Measurements from ENCODE around the gene AIF1L.

The AIF1L gene

DNA sequence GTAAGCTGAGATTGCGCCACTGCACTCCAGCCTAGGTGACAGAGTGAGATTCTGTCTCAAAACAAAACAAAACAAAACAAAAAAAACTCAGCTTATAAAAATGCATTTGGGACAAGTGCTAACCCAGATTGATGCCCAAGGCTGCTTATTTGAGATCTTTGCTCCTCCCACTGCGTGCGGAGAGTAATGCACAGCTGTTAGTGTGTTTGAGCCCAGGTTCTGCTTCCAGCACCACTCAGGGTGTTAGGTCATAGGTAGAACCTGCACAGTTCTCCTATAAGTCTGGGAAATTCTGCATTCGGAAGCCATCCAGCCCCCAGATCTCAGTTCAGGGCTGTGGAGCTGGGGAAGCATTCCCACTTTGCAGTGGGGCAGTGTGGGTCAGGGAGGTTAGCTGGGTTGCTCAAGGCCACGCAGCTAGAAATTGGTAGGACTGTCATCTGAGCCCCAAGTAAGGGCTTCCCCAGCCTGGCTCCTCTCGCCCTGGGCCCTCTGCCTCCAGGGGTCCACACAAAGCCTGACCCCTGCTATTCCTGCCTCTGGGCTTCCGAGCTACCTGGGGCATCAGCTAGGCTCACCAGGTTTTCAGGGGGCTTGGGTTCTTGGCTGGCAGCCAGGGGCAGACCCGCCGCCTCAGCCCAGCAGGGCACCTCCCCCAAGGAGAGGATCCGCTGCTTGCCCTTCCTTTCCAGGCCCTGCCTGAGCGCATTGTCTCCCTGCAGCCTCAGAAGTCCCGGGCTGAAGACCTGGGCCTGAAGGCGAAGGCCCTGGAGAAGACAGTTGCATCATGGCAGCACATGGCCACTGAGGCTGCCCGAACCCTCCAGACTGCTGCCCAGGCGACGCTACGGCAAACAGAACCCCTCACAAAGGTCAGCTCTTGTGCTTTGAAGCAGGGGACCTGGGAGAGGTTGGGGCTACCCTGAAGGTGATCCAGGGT lies 17.6 kb upstream of the AIF1L start:
- DNase-seq: no peak

DNA sequence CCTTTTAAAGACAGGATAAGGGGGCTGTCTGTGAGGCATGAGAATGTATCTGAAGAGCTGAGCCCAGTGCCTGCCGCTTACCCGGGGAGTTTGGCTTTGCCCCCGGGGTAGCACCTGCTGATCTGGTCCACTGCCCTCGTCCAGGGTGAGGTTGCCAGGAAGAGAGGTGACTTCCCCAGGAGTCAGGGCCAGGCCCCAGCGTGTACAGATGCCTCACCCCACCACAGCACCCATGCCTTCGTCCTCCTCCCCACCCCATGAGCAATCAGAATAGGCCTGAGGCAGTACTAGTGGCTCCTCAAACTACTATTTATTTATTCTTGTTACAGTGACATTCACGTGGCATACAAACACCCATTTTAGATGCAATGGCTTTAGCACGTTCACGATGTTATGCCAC lies 15.7 kb upstream of the AIF1L start:
- DNase-seq: no peak

DNA sequence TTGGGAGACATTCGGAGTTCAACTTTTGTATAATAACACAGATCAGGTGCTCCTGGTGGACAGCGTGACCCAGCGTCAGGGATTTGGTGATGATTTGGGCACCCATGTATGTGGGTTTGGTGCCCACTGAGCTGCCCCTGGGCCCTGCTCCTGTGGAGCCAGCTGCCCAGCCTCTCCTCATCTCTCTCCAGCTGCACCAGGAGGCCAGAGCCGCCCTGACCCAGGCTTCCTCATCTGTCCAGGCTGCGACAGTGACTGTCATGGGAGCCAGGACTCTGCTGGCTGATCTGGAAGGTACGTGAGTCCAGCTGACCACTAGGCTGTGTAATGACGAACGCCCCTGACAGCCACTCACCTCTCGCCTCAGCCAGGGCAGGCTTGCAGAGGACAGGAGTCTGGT lies 14.5 kb upstream of the AIF1L start:
- DNase-seq: no peak

DNA sequence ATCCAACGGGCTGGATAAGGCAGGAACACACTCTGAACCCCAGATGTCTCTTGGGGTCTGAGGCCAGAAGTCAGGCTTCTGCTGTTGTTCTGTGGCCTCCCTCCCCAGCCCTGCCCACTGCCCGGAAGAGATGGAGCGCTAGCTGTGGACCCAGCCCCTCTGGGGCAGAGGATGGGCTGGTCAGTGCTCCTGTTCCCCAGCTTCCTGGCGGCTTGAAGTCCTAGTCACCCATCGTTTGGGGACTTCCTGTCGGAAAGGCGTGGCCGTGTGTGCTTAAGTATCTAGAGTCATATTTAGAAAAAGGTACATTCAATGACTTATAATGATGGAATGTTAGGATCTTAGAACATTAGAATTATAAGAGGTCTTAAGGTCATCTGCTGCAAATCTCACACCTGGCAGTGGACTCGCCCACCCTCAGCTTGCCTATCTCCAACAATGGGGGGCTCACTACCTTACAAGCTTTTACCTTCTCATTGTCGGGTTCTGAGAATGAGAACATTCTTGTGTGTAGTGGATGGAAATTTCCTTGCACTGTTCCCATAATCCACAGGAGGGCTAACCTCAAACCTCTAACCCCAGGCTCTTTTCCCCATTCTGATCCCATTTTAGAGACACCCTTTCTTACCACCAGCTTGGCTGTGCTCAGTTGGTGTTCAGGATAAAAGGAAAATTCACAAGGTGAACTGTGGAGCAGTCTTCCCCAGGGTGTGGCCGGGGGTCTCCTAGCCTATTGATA lies 13.4 kb upstream of the AIF1L start:
- no peak for DNase-seq

DNA sequence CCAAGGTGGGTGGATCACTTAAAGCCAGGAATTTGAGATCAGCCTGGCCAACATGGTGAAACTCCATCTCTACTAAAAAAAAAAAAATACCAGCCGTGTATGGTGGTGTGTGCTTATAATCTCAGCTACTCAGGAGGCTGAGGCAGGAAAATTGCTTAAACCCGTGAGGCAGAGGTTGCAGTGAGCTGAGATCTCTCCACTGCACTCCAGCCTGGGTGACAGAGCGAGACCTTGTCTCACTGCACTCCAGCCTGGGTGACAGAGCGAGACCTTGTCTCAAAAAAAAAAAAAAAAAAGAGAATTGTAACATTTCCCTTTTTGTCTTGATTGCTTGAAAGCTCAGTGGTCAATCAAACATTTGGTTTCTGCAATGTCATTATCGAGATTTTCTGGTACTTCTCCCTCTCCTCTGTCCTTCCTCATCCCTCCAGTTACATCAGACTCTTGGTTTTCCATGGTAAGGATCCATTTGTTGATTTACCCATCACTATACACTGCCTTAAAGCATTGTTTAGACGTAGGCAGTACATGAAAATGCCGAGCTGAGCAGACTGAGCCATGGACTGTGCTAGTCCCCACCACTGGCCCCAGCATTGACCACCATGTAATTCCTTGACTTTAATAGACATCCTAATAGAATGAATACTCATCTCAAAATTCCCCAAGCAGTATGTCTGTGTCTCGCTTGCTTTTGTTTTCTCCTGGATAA lies 11.5 kb upstream of the AIF1L start:
- no peak for DNase-seq

DNA sequence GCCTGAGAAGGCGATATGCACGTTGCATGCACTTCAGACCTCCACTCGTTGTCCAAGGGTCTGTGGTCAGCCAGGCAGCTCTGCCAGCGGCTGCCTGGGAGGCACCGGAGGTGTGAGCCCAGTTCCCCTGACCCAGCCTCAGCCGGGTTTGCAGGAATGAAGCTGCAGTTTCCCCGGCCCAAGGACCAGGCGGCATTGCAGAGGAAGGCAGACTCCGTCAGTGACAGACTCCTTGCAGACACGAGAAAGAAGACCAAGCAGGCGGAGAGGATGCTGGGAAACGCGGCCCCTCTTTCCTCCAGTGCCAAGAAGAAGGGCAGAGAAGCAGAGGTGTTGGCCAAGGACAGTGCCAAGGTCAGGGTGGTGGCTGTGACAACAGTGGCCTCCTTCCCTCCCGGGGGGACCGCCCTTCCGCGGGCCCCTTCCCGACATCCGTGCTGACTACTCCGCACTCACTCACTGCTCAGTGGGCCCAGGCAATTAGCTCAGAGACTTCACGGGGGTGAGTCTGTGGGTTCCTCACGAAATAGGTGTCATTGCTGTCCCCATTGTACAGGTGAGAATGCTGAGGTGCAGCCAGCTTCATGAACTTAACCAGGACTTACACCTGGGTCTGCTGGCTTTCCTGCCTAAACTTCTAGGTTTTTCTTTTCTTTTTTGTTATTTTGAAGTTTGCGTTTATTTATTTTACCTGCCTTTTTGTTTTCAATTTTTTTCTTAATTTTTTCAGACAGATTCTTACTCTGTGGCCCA lies 10.8 kb upstream of the AIF1L start:
- no peak for DNase-seq

DNA sequence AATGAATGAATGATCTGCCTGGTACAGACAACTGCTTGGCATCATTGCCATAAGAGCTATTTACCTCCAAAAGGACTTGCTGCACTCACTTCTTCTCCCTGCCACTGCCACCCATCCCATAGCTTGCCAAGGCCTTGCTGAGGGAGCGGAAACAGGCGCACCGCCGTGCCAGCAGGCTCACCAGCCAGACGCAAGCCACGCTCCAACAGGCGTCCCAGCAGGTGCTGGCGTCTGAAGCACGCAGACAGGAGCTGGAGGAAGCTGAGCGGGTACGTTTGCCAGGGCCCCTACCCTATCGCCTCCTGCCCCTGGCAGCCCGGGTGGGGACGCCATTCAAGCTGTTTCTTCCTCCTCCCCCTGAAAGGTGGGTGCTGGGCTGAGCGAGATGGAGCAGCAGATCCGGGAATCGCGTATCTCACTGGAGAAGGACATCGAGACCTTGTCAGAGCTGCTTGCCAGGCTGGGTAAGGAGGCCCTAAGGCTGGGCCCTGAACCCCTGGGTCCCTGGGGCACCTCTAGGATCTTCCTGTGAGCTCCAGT lies 8.9 kb upstream of the AIF1L start:
- no peak for DNase-seq

DNA sequence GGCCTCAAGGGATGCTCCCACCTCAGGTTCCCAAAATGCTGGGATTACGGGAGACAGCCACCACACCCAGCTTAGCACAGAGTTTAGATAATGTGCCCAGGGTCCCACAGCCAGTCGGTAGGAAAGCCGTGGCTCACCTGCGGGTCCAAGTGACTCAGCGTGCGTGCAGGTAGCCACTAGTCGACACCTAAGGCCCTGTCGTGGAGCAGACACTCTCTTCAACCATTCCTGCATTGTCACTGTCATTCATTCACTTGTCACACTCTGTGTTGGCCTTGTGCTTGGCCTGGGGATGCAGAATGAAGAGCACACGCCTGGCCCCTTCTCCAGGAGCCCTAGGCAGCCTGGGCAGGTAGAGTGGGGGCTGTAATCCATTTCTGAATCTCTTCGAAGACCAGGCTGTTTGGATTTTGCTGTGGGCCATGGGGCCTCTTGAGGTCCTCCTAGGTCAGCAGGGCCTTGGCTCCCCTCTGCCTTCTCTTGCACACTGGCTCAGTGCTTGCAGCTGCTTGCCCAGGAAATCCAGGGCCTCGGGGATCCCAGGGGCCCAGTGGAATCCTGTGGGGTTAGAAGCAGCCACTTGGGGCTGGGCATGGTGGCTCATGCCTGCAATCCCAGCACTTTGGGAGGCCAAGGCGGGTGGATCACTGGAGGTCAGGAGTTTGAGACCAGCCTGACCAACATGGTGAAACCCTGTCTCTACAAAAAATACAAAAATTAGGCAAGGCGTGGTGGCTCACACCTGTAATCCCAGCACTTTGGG lies 6.1 kb upstream of the AIF1L start:
- DNase-seq: no peak

DNA sequence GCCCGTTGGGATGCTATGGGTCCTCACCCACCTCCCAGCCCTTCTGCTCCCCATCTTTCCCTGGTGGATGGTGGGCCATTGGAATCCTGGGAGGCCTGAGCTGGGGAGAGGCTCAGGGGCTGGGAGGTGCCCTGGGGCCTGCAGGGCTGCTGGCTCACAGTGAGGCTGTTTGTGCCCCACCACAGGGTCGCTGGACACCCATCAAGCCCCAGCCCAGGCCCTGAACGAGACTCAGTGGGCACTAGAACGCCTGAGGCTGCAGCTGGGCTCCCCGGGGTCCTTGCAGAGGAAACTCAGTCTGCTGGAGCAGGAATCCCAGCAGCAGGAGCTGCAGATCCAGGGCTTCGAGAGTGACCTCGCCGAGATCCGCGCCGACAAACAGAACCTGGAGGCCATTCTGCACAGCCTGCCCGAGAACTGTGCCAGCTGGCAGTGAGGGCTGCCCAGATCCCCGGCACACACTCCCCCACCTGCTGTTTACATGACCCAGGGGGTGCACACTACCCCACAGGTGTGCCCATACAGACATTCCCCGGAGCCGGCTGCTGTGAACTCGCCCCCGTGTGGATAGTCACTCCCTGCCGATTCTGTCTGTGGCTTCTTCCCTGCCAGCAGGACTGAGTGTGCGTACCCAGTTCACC lies 4.9 kb upstream of the AIF1L start:
- no peak for DNase-seq

DNA sequence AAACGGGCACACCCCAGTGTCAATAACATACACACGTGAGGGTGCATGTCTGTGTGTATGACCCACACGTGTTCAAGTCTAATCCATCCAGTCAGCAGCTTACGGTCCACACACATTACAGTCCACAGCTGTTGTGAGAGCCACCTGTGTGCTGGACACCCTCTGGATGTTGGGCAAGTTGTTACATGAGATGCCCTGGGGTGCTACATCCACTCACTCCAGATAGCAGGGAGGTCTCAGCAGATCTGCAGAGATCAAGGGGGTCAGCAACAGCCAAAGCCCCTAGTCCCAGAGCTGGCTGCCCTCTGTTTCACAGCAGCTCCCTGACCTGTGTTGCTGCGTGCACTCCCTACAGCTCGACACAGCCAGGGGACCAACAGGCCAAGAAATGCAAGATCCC lies 4.3 kb upstream of the AIF1L start:
- DNase-seq: no peak

DNA sequence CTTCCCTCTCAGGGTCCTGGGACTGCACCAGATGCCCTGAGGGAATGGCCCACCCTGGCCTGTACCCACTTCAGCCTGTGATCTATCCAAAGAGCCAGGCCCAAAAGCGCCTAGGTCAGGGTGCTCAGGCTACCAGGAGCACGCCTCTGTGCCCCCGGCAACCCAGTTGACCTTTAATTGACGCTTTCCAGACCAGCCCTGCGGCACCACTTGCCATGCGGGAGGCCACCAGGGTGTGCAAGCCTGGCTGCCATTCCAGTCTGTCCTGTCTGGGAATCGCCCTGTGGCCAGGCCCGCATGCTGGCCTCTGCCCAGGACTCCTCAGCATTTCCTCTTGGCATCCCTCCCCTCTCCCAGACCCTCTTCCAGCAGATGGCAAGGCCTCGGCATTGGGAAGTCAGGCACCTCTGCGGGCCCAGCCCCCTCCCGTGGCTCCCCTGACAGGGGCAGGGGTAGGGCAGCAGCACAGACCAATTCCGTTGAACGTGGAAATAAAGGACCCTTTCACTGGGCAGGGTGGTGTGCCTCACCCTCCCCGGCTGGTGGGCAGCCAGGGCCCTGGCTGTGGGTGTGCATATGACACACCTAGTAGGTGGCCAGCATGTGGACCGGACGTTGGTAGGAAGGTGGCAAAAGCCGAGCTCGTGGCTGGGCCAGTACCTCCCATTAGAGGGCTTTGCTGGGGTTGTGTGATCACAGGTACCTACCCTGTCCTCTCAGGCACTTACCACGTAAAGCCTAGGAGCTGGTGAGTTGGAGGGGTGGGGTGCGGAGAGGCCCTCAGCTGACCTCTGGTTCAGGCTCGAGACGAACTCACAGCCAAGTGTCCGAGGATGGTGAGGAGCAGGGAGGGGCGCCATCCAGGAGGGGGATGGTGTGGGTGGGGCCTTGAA lies 3.5 kb upstream of the AIF1L start:
- no peak for DNase-seq

DNA sequence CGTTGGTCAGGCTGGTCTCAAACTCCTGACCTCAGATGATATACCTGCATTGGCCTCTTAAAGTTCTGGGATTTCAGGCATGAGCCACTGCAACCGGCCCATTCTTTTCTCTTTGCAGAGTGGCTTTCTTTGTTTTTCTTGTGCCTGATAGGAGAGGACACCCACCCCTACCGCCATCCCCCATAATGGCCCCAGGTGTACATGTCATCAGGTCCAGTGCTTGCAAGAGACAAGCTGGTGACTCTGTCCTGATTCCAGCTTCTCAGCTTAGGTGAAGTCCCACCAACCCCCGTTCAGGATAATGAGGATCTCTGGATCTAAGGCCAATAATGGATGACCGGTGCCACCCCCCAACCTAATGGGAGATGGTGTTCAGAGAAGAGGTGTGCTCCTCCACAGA lies 2.3 kb upstream of the AIF1L start:
- DNase-seq: no peak

DNA sequence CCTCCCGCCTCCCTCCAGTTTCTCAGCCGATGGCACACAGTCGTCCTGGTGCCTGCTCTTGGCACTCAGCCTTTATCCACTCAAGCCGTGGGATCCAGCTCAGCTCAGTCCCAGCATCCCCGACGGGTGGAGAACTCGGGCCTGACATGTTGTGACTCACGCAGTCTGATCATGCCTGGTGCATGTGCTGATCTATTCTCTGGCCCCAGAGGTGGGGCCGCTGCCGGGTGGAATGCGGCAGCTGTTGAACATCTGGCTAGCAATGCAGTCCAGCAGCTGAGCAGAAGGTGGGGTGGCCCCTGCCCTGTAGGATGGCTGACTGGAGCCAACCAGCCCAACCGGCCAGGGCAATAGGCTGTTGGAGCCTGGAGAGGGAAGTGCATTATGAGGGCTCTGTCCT lies 1.7 kb upstream of the AIF1L start:
- no peak for DNase-seq

DNA sequence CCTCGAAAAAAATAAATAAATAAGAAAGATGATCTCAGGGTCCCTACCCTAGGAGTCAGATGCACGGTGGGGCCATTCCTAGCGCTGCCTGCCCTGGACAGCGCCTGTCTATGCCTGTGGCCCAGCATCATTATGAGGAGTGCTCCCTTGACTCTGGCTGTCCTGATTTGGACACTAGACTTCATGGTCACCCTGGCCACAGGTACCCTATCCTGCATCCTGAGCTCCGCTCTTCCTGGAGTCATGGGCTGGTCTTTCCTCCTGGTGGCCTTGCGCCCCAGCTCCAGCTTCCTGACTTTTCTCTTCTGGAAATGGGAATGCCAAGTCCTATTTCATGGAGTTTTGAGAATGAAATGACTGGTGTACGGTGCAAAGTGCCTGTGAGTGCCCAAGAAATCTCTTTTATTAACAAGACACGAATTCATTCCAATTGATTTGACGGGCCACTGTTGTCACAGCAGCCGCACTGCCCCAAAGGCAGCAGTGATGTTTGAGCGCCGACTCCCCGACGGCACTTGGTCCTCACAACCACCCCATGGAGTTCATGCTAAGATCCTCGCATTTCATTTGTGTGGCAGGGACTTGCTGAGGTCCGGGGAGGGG lies 564 bp upstream of the AIF1L start:
- DNase-seq: no peak

DNA sequence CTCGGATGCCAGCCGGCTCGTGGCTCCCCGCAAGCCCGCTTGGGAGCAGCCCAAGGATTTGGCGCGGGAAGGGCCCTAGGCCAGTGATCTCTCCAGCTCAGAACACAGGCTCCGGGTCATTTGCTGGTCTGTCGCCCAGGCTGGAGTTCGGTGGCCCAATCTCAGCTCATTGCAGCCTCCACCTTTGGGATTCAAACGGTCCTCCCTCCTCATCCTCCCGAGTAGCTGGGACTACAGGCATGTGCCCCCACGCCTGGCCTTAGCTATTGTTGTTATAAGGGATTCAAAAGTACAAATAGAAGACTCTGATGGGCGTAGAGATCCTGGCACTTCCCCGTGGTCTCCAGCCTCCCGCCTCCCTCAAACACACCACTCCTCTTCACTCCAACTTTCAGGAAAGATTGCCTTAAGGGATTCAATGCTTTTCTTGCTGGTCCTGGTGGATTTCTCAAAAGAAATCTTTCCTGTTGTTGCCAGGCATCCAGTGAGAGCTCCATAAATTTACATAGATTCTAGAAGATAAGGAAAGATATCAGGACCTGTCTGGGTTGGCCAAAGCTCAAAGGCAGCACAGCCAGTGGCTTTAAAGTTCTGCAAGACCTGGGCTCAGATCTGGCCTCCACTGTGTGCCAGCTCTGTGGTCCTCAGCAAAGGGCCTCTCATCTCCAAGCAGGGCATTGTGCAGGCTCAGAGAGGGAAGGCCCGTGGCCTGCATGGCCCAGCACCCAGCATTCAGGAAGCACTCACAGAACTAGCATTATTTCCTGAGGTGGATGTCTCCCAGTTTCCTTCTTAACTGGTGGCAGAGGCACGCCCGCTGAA lies 1.0 kb downstream of the AIF1L start:
- no peak for DNase-seq

DNA sequence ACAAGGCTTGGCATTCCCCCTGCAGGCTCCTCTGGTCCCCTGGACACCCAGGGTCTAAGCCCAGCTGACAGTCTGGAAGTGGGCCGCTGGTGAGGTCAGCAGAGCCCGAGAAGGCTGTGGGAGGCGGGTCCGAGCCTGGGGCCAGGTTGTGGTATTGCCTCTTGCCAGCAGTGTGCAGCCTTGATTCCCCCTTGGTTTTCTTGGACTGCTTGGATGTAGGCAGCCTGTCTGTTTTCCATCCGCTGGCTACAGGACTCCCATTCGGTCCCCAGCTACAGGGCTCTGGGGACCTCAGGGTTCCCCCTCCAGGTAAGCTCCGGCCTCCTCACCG lies 1.6 kb downstream of the AIF1L start:
- DNase-seq: no peak

DNA sequence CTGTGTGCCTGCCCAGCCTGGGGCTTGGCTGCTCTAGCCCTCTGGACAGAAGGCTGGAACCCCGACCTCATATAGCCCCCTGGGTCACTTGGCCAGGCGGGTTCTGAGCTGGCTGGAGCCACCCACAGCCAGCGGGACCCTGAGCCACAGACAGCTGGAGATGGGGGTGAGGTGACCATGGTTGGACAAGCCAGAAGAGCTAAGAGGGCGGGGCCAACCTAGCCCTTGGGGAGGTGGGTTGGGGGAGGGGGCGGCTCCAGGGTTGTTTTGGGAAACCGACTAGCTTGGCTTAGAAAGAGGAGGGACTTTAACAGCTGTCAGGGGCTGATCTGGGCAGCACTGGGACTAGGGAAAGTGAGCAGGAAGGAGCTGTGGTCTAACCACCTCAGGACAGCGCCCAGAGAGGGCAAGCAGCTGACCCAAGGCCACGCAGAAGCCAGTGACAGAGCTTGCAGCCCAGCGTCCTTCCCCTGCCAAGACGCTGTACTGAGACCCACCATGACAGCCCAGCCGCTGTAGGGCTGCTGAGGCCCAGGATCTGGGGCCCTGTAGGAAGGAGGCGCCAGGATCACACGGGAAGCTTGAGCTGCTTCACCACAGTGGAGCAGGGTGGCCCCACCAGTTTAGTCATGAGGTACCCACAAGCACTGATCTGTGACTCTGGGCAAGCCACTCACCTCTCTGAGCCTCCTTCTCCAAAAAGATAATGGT lies 2.2 kb downstream of the AIF1L start:
- DNase-seq: no peak

DNA sequence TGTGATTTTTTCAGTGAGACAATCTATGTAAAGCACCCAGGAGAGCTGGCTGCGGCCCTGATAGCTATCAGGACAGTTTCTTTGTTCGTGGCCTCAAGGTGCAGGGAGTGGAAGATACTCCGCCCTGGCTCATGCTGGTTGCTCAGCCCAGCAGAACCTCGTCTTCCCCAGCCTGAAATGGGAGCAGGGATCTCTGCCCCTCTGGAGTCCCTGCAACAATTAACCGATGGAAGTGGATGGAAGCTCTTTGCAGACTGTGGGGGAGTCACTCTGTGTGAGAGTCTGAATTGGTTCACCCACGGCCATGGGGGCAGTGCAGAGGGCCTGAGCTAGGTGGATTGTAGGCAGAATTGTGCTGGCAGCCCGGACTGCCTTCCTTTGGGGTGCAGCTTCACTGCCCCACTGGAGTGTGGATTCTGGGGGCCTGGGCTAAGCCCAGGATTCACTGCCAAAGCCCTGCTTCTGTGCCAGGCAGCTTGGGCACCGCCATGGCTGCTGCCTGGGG lies 2.8 kb downstream of the AIF1L start:
- DNase-seq: no peak
